ENCODE data around the gene DDX20. TPM values are rescaled to one million over a fixed set of nuclear protein-coding genes. Genes with fewer than 3 reads are reported as not detected.

Gene DDX20
- total RNA-seq, 1 donor from 2014 or later: 18.1 TPM

- DNase-seq (ENCODE audit: extremely low spot score, unreplicated experiment): no peak
Observed at GRCh38 chr1:111812306-111812705, 56.6 kb downstream of the DDX20 start.

GRCh38 chr1:111813440-111814304 lies 58.0 kb downstream of the DDX20 start:
- H3K4me3 Mint-ChIP-seq: no peak overlapping the region
- peaks cover 4% of the 10 kb centered on the region for H3K27me3 Mint-ChIP-seq
- DNase-seq (ENCODE audit: extremely low spot score, unreplicated experiment): no peak
- H3K27ac Mint-ChIP-seq: no peak overlapping the region
- no peaks in the 10 kb centered on the region for H3K9me3 Mint-ChIP-seq
- H3K4me1 Mint-ChIP-seq (ENCODE audit: unreplicated experiment): no peaks in the 10 kb centered on the region
- TF ChIP-seq, protein P1, sequence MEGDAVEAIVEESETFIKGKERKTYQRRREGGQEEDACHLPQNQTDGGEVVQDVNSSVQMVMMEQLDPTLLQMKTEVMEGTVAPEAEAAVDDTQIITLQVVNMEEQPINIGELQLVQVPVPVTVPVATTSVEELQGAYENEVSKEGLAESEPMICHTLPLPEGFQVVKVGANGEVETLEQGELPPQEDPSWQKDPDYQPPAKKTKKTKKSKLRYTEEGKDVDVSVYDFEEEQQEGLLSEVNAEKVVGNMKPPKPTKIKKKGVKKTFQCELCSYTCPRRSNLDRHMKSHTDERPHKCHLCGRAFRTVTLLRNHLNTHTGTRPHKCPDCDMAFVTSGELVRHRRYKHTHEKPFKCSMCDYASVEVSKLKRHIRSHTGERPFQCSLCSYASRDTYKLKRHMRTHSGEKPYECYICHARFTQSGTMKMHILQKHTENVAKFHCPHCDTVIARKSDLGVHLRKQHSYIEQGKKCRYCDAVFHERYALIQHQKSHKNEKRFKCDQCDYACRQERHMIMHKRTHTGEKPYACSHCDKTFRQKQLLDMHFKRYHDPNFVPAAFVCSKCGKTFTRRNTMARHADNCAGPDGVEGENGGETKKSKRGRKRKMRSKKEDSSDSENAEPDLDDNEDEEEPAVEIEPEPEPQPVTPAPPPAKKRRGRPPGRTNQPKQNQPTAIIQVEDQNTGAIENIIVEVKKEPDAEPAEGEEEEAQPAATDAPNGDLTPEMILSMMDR (conservative IDR thresholded peaks at IDR 0.05): no peak
- no peaks in the 10 kb centered on the region for H3K36me3 Mint-ChIP-seq

More at GRCh38 chr1:111812306-111812705, 56.6 kb downstream of the DDX20 start:
- Mint-ChIP-seq H3K4me3 (no peak overlapping the region), H3K4me1 (ENCODE audit: unreplicated experiment) (no peaks in the 10 kb centered on the region), H3K36me3 (no peaks in the 10 kb centered on the region), H3K27ac (no peak overlapping the region), H3K27me3 (peaks cover 4% of the 10 kb centered on the region), H3K9me3 (no peaks in the 10 kb centered on the region)
- TF ChIP-seq, protein P1 (conservative IDR thresholded peaks at IDR 0.05): no peak

DNA sequence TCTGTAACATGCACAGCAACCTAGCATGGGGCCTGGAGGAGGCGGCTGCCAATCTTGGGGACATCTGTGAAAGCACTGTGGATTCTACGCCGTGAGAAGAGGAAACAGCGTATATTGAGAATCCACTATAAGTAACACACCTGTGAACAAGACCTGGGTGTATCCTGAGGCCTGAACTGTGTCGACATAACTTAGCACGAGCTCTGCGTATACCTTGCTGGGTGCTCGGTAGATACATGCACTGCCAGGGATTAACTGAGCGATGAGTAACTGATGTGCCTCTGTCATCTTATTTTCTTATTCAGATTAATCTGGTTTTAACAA lies 58.6 kb downstream of the DDX20 start:
- TF ChIP-seq, protein P1 (conservative IDR thresholded peaks at IDR 0.05): no peak
- no peak for DNase-seq (ENCODE audit: extremely low spot score, unreplicated experiment)
- Mint-ChIP-seq H3K4me1 (ENCODE audit: unreplicated experiment) (no peaks in the 10 kb centered on the region), H3K27me3 (peaks cover 4% of the 10 kb centered on the region), H3K27ac (no peak overlapping the region), H3K36me3 (no peaks in the 10 kb centered on the region), H3K9me3 (no peaks in the 10 kb centered on the region), H3K4me3 (no peak overlapping the region)

DNA sequence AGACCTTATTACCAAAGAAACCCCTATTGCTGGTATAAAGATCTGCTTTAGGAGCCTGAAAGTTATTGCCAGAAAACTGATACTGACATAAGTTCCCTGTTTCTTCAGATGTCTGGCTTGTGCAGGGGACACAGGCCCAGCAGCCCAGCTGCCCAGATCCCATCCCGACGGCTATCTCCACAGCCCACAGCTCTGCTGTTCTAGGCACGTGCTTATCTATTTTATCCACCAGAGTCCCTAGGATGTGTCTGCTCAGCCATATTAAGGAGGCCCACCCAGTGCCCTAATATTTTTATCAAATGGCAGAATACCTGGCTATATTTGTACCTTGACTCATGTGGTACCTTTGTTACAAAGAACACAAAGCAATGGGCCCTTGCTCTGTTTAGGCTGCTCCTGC lies 58.9 kb downstream of the DDX20 start:
- TF ChIP-seq, protein P1 (conservative IDR thresholded peaks at IDR 0.05): no peak
- H3K4me1 Mint-ChIP-seq (ENCODE audit: unreplicated experiment): no peaks in the 10 kb centered on the region
- H3K9me3 Mint-ChIP-seq: no peaks in the 10 kb centered on the region
- peaks cover 4% of the 10 kb centered on the region for H3K27me3 Mint-ChIP-seq
- no peak overlapping the region for H3K4me3 Mint-ChIP-seq
- H3K36me3 Mint-ChIP-seq: no peaks in the 10 kb centered on the region
- DNase-seq (ENCODE audit: extremely low spot score, unreplicated experiment): no peak
- no peak overlapping the region for H3K27ac Mint-ChIP-seq

Other genes starting within 250 kb of the DDX20 start
- gene RAP1A, start 136.1 kb upstream of the DDX20 start, total RNA-seq (ENCODE audit: low replicate concordance): 42.3 and 58.0 TPM in 2 replicates
- gene INKA2, start 16.5 kb upstream of the DDX20 start, total RNA-seq (ENCODE audit: low replicate concordance): 5.3 and 9.7 TPM in 2 replicates
- gene KCND3, start 233.8 kb downstream of the DDX20 start, total RNA-seq (ENCODE audit: low replicate concordance): 1.2 and 2.2 TPM in 2 replicates